ENCODE results near the gene F13B. TPM values are rescaled to one million over a fixed set of nuclear protein-coding genes. Genes with fewer than 3 reads are reported as not detected.

The F13B gene
- total RNA-seq, 1 experiment from 2014 or later, result not detected

- no peaks in the 10 kb centered on the region for H3K9me3 Mint-ChIP-seq (ENCODE audit: low read depth, unreplicated experiment)
- BruUV-seq (replicated peaks), result no TSS peak
- H3K36me3 Mint-ChIP-seq (ENCODE audit: insufficient read depth, unreplicated experiment), result no peaks in the 10 kb centered on the region
- no peaks in the 10 kb centered on the region for H3K27me3 Mint-ChIP-seq (ENCODE audit: unreplicated experiment)
- DNase-seq, result no peak
- intact Hi-C loops (cut with micrococcal nuclease; ENCODE audit: unreplicated experiment), result no loop called here
- no peak overlapping the region for H3K27ac Mint-ChIP-seq (ENCODE audit: unreplicated experiment)
- TF ChIP-seq, protein P1, sequence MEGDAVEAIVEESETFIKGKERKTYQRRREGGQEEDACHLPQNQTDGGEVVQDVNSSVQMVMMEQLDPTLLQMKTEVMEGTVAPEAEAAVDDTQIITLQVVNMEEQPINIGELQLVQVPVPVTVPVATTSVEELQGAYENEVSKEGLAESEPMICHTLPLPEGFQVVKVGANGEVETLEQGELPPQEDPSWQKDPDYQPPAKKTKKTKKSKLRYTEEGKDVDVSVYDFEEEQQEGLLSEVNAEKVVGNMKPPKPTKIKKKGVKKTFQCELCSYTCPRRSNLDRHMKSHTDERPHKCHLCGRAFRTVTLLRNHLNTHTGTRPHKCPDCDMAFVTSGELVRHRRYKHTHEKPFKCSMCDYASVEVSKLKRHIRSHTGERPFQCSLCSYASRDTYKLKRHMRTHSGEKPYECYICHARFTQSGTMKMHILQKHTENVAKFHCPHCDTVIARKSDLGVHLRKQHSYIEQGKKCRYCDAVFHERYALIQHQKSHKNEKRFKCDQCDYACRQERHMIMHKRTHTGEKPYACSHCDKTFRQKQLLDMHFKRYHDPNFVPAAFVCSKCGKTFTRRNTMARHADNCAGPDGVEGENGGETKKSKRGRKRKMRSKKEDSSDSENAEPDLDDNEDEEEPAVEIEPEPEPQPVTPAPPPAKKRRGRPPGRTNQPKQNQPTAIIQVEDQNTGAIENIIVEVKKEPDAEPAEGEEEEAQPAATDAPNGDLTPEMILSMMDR (IDR thresholded peaks at IDR 0.05; ENCODE audit: unreplicated experiment), result no peak
- H3K4me1 Mint-ChIP-seq (ENCODE audit: low read depth, unreplicated experiment), result peaks cover 20% of the 10 kb centered on the region
- CTCF ChIA-PET, result no interaction called here
- no peak overlapping the region for H3K4me3 Mint-ChIP-seq (ENCODE audit: low read depth, unreplicated experiment)
Observed at GRCh38 chr1:197029749-197030148, 37.3 kb downstream of the F13B start.

DNA sequence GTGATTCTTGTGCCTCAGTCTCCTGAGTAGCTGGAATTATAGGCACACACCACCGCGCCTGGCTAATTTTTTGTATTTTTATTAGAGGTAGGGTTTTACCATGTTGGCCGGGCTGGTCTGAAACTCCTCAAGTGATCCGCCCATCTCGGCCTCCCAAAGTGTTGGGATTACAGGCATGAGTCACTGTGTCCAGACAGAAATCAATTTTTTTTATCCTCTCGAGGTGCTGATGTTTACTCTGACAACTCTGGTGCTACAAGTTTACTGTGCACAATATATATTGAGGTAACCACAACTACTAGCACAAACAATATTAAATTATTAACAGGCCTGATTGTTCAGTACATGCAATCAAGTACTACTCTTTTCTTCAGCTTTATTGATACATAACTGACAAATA lies 39.7 kb downstream of the F13B start:
- Mint-ChIP-seq H3K27ac (ENCODE audit: unreplicated experiment) (peak overlapping the region; percentile 41), H3K9me3 (ENCODE audit: low read depth, unreplicated experiment) (no peaks in the 10 kb centered on the region), H3K4me3 (ENCODE audit: low read depth, unreplicated experiment) (no peak overlapping the region), H3K4me1 (ENCODE audit: low read depth, unreplicated experiment) (peaks cover 15% of the 10 kb centered on the region), H3K36me3 (ENCODE audit: insufficient read depth, unreplicated experiment) (no peaks in the 10 kb centered on the region), H3K27me3 (ENCODE audit: unreplicated experiment) (no peaks in the 10 kb centered on the region)
- TF ChIP-seq, protein P1 (IDR thresholded peaks at IDR 0.05; ENCODE audit: unreplicated experiment), result no peak
- CTCF ChIA-PET, result interaction anchor here (0.9 kb wide), 1 partner anchor 105 kb away, joined by 5 read pairs; no protein-coding TSS in a partner anchor
- intact Hi-C loops (cut with micrococcal nuclease; ENCODE audit: unreplicated experiment), result no loop called here
- no TSS peak for BruUV-seq (replicated peaks)
- peak; percentile 59 for DNase-seq

- peaks cover 15% of the 10 kb centered on the region for H3K4me1 Mint-ChIP-seq (ENCODE audit: low read depth, unreplicated experiment)
- no peak overlapping the region for H3K4me3 Mint-ChIP-seq (ENCODE audit: low read depth, unreplicated experiment)
- DNase-seq, result no peak
- no peaks in the 10 kb centered on the region for H3K9me3 Mint-ChIP-seq (ENCODE audit: low read depth, unreplicated experiment)
- BruUV-seq (replicated peaks), result no TSS peak
- no peak overlapping the region for H3K27ac Mint-ChIP-seq (ENCODE audit: unreplicated experiment)
- CTCF ChIA-PET, result interaction anchor here (0.7 kb wide), 1 partner anchor 1139 kb away, joined by 4 read pairs; no protein-coding TSS in a partner anchor
- intact Hi-C loops (cut with micrococcal nuclease; ENCODE audit: unreplicated experiment), result no loop called here
- H3K36me3 Mint-ChIP-seq (ENCODE audit: insufficient read depth, unreplicated experiment), result no peaks in the 10 kb centered on the region
- H3K27me3 Mint-ChIP-seq (ENCODE audit: unreplicated experiment), result no peaks in the 10 kb centered on the region
- TF ChIP-seq, protein P1 (IDR thresholded peaks at IDR 0.05; ENCODE audit: unreplicated experiment), result no peak
Observed at GRCh38 chr1:197024460-197024859, 42.6 kb downstream of the F13B start.

GRCh38 chr1:197021716-197022115 lies 45.3 kb downstream of the F13B start:
- Mint-ChIP-seq H3K4me1 (ENCODE audit: low read depth, unreplicated experiment) (no peaks in the 10 kb centered on the region), H3K27ac (ENCODE audit: unreplicated experiment) (no peak overlapping the region), H3K4me3 (ENCODE audit: low read depth, unreplicated experiment) (no peak overlapping the region), H3K27me3 (ENCODE audit: unreplicated experiment) (no peaks in the 10 kb centered on the region), H3K36me3 (ENCODE audit: insufficient read depth, unreplicated experiment) (no peaks in the 10 kb centered on the region), H3K9me3 (ENCODE audit: low read depth, unreplicated experiment) (no peaks in the 10 kb centered on the region)
- CTCF ChIA-PET, result interaction anchor here (0.6 kb wide), 1 partner anchor 56 kb away, joined by 3 read pairs; no protein-coding TSS in a partner anchor
- TF ChIP-seq, protein P1 (IDR thresholded peaks at IDR 0.05; ENCODE audit: unreplicated experiment), result no peak
- intact Hi-C loops (cut with micrococcal nuclease; ENCODE audit: unreplicated experiment), result no loop called here
- no TSS peak for BruUV-seq (replicated peaks)
- no peak for DNase-seq
